MM.1S (cell line): ENCODE measurements around the gene SP6.

Experiments used
- DNase-seq: peaks from one replicate; pipeline ENCODE4 v3.0.0-alpha.2; 2015
- H2AFZ ChIP-seq: fragments of 300-600 bp; sonication (generic); 2 replicates; pipeline ENCODE4 v1.6.0; 2016; ENCODE audit warnings: antibody characterized with exemption, low read length
- H3F3A ChIP-seq: fragments of 300-600 bp; sonication (generic); 2 replicates; pipeline ENCODE4 v1.6.1; 2016; ENCODE audit warnings: mild to moderate bottlenecking, antibody characterized with exemption, low read length, moderate library complexity, mixed read lengths; ENCODE audit not compliant: insufficient read depth
- H3K27ac ChIP-seq: fragments of 300-600 bp; sonication (generic); 2 replicates; pipeline ENCODE4 v1.5.1; 2016; ENCODE audit warnings: mild to moderate bottlenecking, low read length
- H3K27me3 ChIP-seq: fragments of 300-600 bp; sonication (generic); replicated peaks from 2 replicates; pipeline ENCODE4 v1.6.0; 2016; ENCODE audit warnings: low read length; ENCODE audit not compliant: insufficient read depth
- H3K36me3 ChIP-seq: fragments of 300-600 bp; sonication (generic); replicated peaks from 2 replicates; pipeline ENCODE4 v1.6.1; 2016; ENCODE audit warnings: mild to moderate bottlenecking, low read length, mixed read lengths; ENCODE audit not compliant: insufficient read depth
- H3K4me1 ChIP-seq: fragments of 300-600 bp; sonication (generic); 2 replicates; pipeline ENCODE4 v1.6.1; 2016; ENCODE audit warnings: low read length, mixed read lengths
- H3K4me2 ChIP-seq: fragments of 300-600 bp; sonication (generic); 2 replicates; pipeline ENCODE4 v1.6.0; 2016; ENCODE audit warnings: low read depth, low read length
- H3K4me3 ChIP-seq: fragments of 300-600 bp; sonication (generic); 2 replicates; pipeline ENCODE4 v1.5.1; 2016; ENCODE audit warnings: low read length, mixed read lengths
- H3K79me2 ChIP-seq: fragments of 300-600 bp; sonication (generic); 2 replicates; pipeline ENCODE4 v1.6.1; 2016; ENCODE audit warnings: mixed run types, low read length, mixed read lengths
- H3K9ac ChIP-seq: fragments of 300-600 bp; sonication (generic); 2 replicates; pipeline ENCODE4 v1.6.1; 2016; ENCODE audit warnings: low read length, mixed read lengths
- H3K9me2 ChIP-seq: fragments of 300-600 bp; sonication (generic); replicated peaks from 2 replicates; pipeline ENCODE4 v1.6.1; 2016; ENCODE audit warnings: mild to moderate bottlenecking, low read length, mixed read lengths; ENCODE audit not compliant: insufficient read depth
- H3K9me3 ChIP-seq: fragments of 300-600 bp; sonication (generic); replicated peaks from 2 replicates; pipeline ENCODE4 v1.6.1; 2016; ENCODE audit warnings: mild to moderate bottlenecking, low read length, mixed read lengths; ENCODE audit not compliant: insufficient read depth
- H4K20me1 ChIP-seq: fragments of 300-600 bp; sonication (generic); 2 replicates; pipeline ENCODE4 v1.6.1; 2016; ENCODE audit warnings: mild to moderate bottlenecking, low read length, moderate library complexity, mixed read lengths; ENCODE audit not compliant: insufficient read depth
- EZH2 ChIP-seq: fragments of 300-600 bp; sonication (generic); optimal IDR thresholded peaks from 2 replicates; pipeline ENCODE3; 2017; ENCODE audit warnings: low read depth, mild to moderate bottlenecking, antibody characterized with exemption, low read length, mixed read lengths
- EZH2phosphoT487 ChIP-seq: fragments of 300-600 bp; sonication (generic); IDR thresholded peaks from 2 replicates; pipeline ENCODE4 v1.6.1; 2018; ENCODE audit warnings: antibody characterized with exemption, low read length
- TF ChIP-seq, protein P1 (sequence below): fragments of 300-600 bp; sonication (generic); IDR thresholded peaks from 2 replicates; pipeline ENCODE4 v1.5.1; 2016; ENCODE audit warnings: antibody characterized with exemption, low read length, mixed read lengths

Gene SP6

DNA sequence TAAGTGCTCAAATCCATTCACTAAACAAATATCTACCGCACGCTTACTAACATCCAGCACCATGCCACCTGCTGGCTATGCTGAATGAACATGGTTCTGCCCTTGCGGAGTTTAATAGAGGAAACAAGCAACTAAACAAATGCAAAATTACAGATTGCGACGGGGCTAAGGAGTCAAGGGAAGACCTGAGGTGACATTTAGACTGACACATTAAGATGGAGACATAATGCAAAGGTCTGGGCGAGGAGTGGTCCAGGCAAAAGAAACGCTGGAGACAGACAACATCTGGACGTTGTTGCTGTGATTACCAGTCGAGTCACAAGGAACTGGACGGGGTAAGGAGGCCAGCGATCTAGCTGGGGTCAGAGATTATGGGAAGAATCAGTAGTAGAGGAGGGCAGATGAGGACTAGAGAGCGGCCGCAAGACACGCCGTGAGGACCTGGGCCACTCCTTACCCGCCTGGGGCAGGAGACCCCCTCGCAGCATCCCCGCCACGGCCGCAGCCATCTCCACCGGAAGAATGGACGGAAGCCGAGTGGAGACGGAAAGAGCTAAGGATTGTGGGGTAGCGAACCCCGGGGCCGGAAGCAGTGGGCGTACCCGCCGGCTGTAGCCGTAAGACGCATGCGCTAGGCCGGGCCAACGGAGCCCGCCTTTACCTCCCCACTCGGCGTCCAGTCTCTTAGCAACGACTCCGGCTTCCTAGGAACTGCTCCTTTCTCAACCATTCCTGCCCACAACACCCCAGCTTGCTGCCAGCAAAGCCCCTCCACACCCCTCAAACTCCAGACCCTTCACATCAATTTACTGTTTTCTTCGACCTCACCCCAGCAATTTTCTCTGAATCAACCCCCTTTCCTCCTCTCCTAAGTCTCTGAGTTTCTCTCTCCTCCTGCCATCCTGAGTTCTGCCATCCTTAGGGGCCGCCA is 19.7 kb downstream of the SP6 start, which contains the start of the genes LRRC46 and MRPL10:
TSS of gene LRRC46 (plus strand) at position 668 of the 931 bp plus-strand sequence. CDS start 320 bp downstream, outside the sequence.
TSS of gene MRPL10 (minus strand) at position 539 of the 931 bp plus-strand sequence. CDS start at position 509, 30 bp downstream.
- no peak for TF ChIP-seq EZH2phosphoT487
- TF ChIP-seq, protein P1, sequence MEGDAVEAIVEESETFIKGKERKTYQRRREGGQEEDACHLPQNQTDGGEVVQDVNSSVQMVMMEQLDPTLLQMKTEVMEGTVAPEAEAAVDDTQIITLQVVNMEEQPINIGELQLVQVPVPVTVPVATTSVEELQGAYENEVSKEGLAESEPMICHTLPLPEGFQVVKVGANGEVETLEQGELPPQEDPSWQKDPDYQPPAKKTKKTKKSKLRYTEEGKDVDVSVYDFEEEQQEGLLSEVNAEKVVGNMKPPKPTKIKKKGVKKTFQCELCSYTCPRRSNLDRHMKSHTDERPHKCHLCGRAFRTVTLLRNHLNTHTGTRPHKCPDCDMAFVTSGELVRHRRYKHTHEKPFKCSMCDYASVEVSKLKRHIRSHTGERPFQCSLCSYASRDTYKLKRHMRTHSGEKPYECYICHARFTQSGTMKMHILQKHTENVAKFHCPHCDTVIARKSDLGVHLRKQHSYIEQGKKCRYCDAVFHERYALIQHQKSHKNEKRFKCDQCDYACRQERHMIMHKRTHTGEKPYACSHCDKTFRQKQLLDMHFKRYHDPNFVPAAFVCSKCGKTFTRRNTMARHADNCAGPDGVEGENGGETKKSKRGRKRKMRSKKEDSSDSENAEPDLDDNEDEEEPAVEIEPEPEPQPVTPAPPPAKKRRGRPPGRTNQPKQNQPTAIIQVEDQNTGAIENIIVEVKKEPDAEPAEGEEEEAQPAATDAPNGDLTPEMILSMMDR, result peak; percentile 35
- TF ChIP-seq EZH2, result no peak

DNA sequence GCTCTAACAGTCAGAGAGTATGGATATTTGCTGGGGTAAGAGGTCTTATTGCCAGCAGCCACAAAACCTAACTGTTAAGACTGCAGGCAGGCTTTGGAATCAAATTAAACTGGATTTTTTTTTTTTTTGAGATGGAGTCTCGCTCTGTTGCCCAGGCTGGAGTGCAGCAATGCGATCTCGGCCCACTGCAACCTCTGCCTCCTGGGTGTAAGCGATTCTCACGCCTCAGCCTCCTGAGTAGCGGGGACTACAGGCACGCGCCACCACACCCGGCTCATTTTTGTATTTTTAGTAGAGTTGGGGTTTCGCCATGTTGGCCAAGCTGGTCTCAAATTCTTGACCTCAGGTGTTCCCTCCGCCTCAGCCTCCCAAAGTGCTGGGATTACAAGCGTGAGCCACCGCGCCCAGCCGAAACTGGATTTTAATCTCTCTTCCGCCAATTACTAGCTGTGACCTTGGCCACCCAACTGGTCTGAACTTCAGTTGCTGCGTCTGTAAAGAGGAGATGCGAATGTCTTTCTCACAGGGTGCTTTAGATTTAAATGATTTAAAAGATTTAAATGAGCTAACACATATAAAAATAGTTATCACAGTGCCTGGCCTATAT is 20.5 kb downstream of the SP6 start:
- Histone ChIP-seq H3K79me2 (peaks cover 31% of the 10 kb centered on the region), H3K27ac (peak overlapping the region; percentile 69; the same call in 1 of the 2 replicates), H3K27me3 (no peaks in the 10 kb centered on the region), H3K36me3 (no peaks in the 10 kb centered on the region), H3K4me2 (peak overlapping the region; percentile 64), H3K9me3 (no peaks in the 10 kb centered on the region), H3K4me3 (peak overlapping the region; percentile 83), H2AFZ (no peak overlapping the region), H4K20me1 (no peaks in the 10 kb centered on the region), H3F3A (peaks cover 4% of the 10 kb centered on the region; the same call in 1 of the 2 replicates), H3K4me1 (peaks cover 14% of the 10 kb centered on the region), H3K9me2 (no peaks in the 10 kb centered on the region), H3K9ac (peak overlapping the region; percentile 71; the same call in 1 of the 2 replicates)
- no peak for DNase-seq
- TF ChIP-seq, protein P1, result no peak
- TF ChIP-seq EZH2phosphoT487 (no peak), EZH2 (no peak)

More for the DNA sequence above, 19.7 kb downstream of the SP6 start, which contains the start of the genes LRRC46 and MRPL10:
- Histone ChIP-seq H3K9me3 (no peaks in the 10 kb centered on the region), H3F3A (peaks cover 4% of the 10 kb centered on the region; the same call in 1 of the 2 replicates), H4K20me1 (no peaks in the 10 kb centered on the region), H3K9me2 (no peaks in the 10 kb centered on the region), H2AFZ (peak within 1 kb of the TSS; percentile 81), H3K79me2 (peaks cover 31% of the 10 kb centered on the region), H3K4me1 (peaks cover 14% of the 10 kb centered on the region), H3K27ac (peak within 1 kb of the TSS; percentile 69; the same call in 1 of the 2 replicates), H3K27me3 (no peaks in the 10 kb centered on the region), H3K4me2 (peak within 1 kb of the TSS; percentile 73), H3K36me3 (no peaks in the 10 kb centered on the region), H3K4me3 (peak within 1 kb of the TSS; percentile 83), H3K9ac (peak within 1 kb of the TSS; percentile 71)
- DNase-seq, result peak; percentile 93

DNA sequence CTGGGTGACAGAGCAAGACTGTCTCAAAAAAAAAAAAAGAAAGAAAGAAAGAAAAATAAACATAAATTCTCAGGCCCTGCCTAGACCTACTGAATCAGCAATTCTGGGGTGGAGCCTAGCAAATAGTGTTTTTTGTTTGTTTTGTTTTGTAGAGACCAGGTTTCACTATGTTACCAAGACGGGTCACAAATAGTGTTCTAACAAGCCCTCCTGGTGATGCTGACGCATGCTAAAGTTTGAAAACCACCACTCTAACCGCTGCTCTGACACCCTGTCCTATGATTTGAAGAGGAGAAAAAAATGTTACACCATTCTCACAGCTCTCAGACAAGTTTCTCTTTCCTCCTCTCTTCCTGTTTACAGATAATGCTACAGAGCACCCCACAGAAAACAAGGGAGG is 21.1 kb downstream of the SP6 start:
- Histone ChIP-seq H3K27ac (peak overlapping the region; percentile 69; the same call in 1 of the 2 replicates), H4K20me1 (no peaks in the 10 kb centered on the region), H3K9me3 (no peaks in the 10 kb centered on the region), H3K27me3 (no peaks in the 10 kb centered on the region), H3F3A (peaks cover 4% of the 10 kb centered on the region; the same call in 1 of the 2 replicates), H3K9me2 (no peaks in the 10 kb centered on the region), H2AFZ (no peak overlapping the region), H3K4me3 (peak overlapping the region; percentile 83; the same call in 1 of the 2 replicates), H3K4me2 (peak overlapping the region; percentile 64; the same call in 1 of the 2 replicates), H3K36me3 (no peaks in the 10 kb centered on the region), H3K9ac (peak overlapping the region; percentile 32; the same call in 1 of the 2 replicates), H3K4me1 (peaks cover 14% of the 10 kb centered on the region), H3K79me2 (peaks cover 31% of the 10 kb centered on the region)
- TF ChIP-seq EZH2phosphoT487 (no peak), EZH2 (no peak)
- TF ChIP-seq, protein P1, result no peak
- DNase-seq, result peak; percentile 29
